MM.1S (cell line): ENCODE measurements around the gene PRR5.

Experiments
- DNase-seq: peaks from one replicate; pipeline ENCODE4 v3.0.0-alpha.2; 2015
- H2AFZ ChIP-seq: fragments of 300-600 bp; sonication (generic); 2 replicates; pipeline ENCODE4 v1.6.0; 2016; ENCODE audit warnings: antibody characterized with exemption, low read length
- H3F3A ChIP-seq: fragments of 300-600 bp; sonication (generic); 2 replicates; pipeline ENCODE4 v1.6.1; 2016; ENCODE audit warnings: mild to moderate bottlenecking, antibody characterized with exemption, low read length, moderate library complexity, mixed read lengths; ENCODE audit not compliant: insufficient read depth
- H3K27ac ChIP-seq: fragments of 300-600 bp; sonication (generic); 2 replicates; pipeline ENCODE4 v1.5.1; 2016; ENCODE audit warnings: mild to moderate bottlenecking, low read length
- H3K27me3 ChIP-seq: fragments of 300-600 bp; sonication (generic); replicated peaks from 2 replicates; pipeline ENCODE4 v1.6.0; 2016; ENCODE audit warnings: low read length; ENCODE audit not compliant: insufficient read depth
- H3K36me3 ChIP-seq: fragments of 300-600 bp; sonication (generic); replicated peaks from 2 replicates; pipeline ENCODE4 v1.6.1; 2016; ENCODE audit warnings: mild to moderate bottlenecking, low read length, mixed read lengths; ENCODE audit not compliant: insufficient read depth
- H3K4me1 ChIP-seq: fragments of 300-600 bp; sonication (generic); 2 replicates; pipeline ENCODE4 v1.6.1; 2016; ENCODE audit warnings: low read length, mixed read lengths
- H3K4me2 ChIP-seq: fragments of 300-600 bp; sonication (generic); 2 replicates; pipeline ENCODE4 v1.6.0; 2016; ENCODE audit warnings: low read depth, low read length
- H3K4me3 ChIP-seq: fragments of 300-600 bp; sonication (generic); 2 replicates; pipeline ENCODE4 v1.5.1; 2016; ENCODE audit warnings: low read length, mixed read lengths
- H3K79me2 ChIP-seq: fragments of 300-600 bp; sonication (generic); 2 replicates; pipeline ENCODE4 v1.6.1; 2016; ENCODE audit warnings: mixed run types, low read length, mixed read lengths
- H3K9ac ChIP-seq: fragments of 300-600 bp; sonication (generic); 2 replicates; pipeline ENCODE4 v1.6.1; 2016; ENCODE audit warnings: low read length, mixed read lengths
- H3K9me2 ChIP-seq: fragments of 300-600 bp; sonication (generic); replicated peaks from 2 replicates; pipeline ENCODE4 v1.6.1; 2016; ENCODE audit warnings: mild to moderate bottlenecking, low read length, mixed read lengths; ENCODE audit not compliant: insufficient read depth
- H3K9me3 ChIP-seq: fragments of 300-600 bp; sonication (generic); replicated peaks from 2 replicates; pipeline ENCODE4 v1.6.1; 2016; ENCODE audit warnings: mild to moderate bottlenecking, low read length, mixed read lengths; ENCODE audit not compliant: insufficient read depth
- H4K20me1 ChIP-seq: fragments of 300-600 bp; sonication (generic); 2 replicates; pipeline ENCODE4 v1.6.1; 2016; ENCODE audit warnings: mild to moderate bottlenecking, low read length, moderate library complexity, mixed read lengths; ENCODE audit not compliant: insufficient read depth
- CTCF ChIP-seq: fragments of 300-600 bp; sonication (generic); IDR thresholded peaks from 2 replicates; pipeline ENCODE4 v1.5.1; 2016; ENCODE audit warnings: antibody characterized with exemption, low read length, mixed read lengths
- EZH2 ChIP-seq: fragments of 300-600 bp; sonication (generic); optimal IDR thresholded peaks from 2 replicates; pipeline ENCODE3; 2017; ENCODE audit warnings: low read depth, mild to moderate bottlenecking, antibody characterized with exemption, low read length, mixed read lengths
- EZH2phosphoT487 ChIP-seq: fragments of 300-600 bp; sonication (generic); IDR thresholded peaks from 2 replicates; pipeline ENCODE4 v1.6.1; 2018; ENCODE audit warnings: antibody characterized with exemption, low read length

PRR5 gene

DNA sequence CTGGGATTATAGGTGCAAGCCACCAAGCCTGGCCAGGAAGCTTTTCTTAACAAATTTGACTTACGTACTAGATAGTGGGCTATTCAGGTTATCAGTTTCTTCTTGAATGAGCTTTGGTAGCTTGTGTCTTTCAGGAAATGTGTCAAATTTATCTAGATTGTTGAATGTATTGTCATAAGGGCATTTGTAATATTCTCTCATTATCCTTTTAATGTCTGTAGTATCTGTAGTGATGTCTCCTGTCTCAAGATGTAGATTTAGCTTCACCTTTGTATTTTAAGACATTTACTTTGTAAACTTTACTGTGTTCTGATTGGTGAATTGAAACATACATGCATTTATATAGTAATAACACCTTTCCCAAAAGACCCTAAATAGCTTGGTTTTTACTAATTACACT is 71.1 kb downstream of the PRR5 start:
- peaks cover 85% of the 10 kb centered on the region for H3K27me3 ChIP-seq
- H3K4me1 ChIP-seq, result no peaks in the 10 kb centered on the region
- no peak overlapping the region for H3K4me3 ChIP-seq
- no peak overlapping the region for H3K27ac ChIP-seq
- no peak for TF ChIP-seq EZH2
- no peak for TF ChIP-seq EZH2phosphoT487
- no peak for TF ChIP-seq CTCF
- no peak for DNase-seq
- no peaks in the 10 kb centered on the region for H4K20me1 ChIP-seq
- no peaks in the 10 kb centered on the region for H3K9me2 ChIP-seq
- H3K79me2 ChIP-seq, result no peaks in the 10 kb centered on the region
- no peaks in the 10 kb centered on the region for H3F3A ChIP-seq
- H2AFZ ChIP-seq, result no peak overlapping the region
- no peaks in the 10 kb centered on the region for H3K36me3 ChIP-seq
- H3K9ac ChIP-seq, result no peak overlapping the region
- no peak overlapping the region for H3K4me2 ChIP-seq
- no peaks in the 10 kb centered on the region for H3K9me3 ChIP-seq

GRCh38 chr22:44775862-44776261 is 73.9 kb downstream of the PRR5 start:
- DNase-seq, result no peak
- Histone ChIP-seq H3K4me3 (no peak overlapping the region), H3K79me2 (no peaks in the 10 kb centered on the region), H3K4me1 (no peaks in the 10 kb centered on the region), H3K36me3 (no peaks in the 10 kb centered on the region), H2AFZ (no peak overlapping the region), H3K4me2 (no peak overlapping the region), H3K9me3 (no peaks in the 10 kb centered on the region), H3K27ac (no peak overlapping the region), H4K20me1 (no peaks in the 10 kb centered on the region), H3F3A (no peaks in the 10 kb centered on the region), H3K9me2 (no peaks in the 10 kb centered on the region), H3K27me3 (peaks cover 79% of the 10 kb centered on the region), H3K9ac (no peak overlapping the region)
- TF ChIP-seq EZH2, result no peak
- no peak for TF ChIP-seq EZH2phosphoT487
- TF ChIP-seq CTCF, result no peak

DNA sequence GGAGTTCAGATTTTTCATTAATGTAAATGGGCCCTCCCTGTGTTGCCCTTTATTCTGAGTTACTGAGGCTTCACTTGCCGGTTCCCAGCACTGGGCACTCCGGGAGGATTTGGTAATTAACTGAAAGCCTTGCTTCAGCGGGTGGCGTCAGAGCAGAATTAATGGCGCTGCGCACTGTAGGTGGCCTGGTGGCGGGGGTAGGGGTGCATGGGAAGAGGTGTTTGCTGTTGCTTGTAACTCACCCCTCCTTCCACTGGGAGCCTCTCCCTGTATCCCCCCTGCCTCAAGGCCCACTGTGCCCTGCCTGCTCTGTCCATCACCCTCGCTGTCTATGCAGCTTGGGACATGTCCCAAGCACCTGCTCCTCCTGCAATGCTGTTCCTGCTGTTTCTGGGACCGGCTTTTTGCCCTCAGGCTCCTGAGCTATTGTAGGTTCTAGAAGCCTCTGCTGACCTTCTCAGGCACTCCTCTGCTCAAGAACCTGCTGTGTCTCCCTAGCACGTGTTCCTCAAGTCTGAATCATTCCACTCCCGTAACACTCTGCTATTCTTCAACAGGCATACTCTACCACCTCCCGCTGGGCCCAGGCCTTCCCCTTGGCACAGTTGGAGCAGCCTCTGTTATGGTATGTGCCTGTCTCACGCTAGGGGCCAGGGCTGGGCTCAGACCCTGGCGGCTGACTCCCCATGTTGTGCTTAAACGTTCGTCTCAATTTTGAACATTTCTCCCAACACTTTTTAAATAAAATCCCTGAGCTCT is 74.8 kb downstream of the PRR5 start:
- Histone ChIP-seq H3K4me1 (no peaks in the 10 kb centered on the region), H3K4me2 (no peak overlapping the region), H3K9ac (no peak overlapping the region), H3K9me2 (no peaks in the 10 kb centered on the region), H3K27ac (no peak overlapping the region), H3K4me3 (no peak overlapping the region), H3K79me2 (no peaks in the 10 kb centered on the region), H2AFZ (no peak overlapping the region), H4K20me1 (no peaks in the 10 kb centered on the region), H3K36me3 (no peaks in the 10 kb centered on the region), H3K27me3 (peaks cover 78% of the 10 kb centered on the region), H3K9me3 (no peaks in the 10 kb centered on the region), H3F3A (no peaks in the 10 kb centered on the region)
- no peak for DNase-seq
- no peak for TF ChIP-seq EZH2phosphoT487

- Histone ChIP-seq H3K9me3 (no peaks in the 10 kb centered on the region), H3K4me1 (no peaks in the 10 kb centered on the region), H3K9ac (no peak overlapping the region), H2AFZ (no peak overlapping the region), H3K36me3 (no peaks in the 10 kb centered on the region), H3K27ac (no peak overlapping the region), H3F3A (no peaks in the 10 kb centered on the region), H3K9me2 (no peaks in the 10 kb centered on the region), H3K4me3 (no peak overlapping the region), H3K4me2 (no peak overlapping the region), H3K27me3 (peaks cover 76% of the 10 kb centered on the region), H4K20me1 (no peaks in the 10 kb centered on the region), H3K79me2 (no peaks in the 10 kb centered on the region)
- TF ChIP-seq EZH2phosphoT487, result no peak
- no peak for TF ChIP-seq CTCF
- no peak for TF ChIP-seq EZH2
- DNase-seq, result no peak
Observed at GRCh38 chr22:44777364-44777755, 75.4 kb downstream of the PRR5 start.
